ENCODE data around the gene GNG7. TPM values are rescaled to one million over a fixed set of nuclear protein-coding genes. Genes with fewer than 3 reads are reported as not detected.

GNG7 gene
- total RNA-seq, 1 experiment from 2014 or later: 1.1 TPM

DNA sequence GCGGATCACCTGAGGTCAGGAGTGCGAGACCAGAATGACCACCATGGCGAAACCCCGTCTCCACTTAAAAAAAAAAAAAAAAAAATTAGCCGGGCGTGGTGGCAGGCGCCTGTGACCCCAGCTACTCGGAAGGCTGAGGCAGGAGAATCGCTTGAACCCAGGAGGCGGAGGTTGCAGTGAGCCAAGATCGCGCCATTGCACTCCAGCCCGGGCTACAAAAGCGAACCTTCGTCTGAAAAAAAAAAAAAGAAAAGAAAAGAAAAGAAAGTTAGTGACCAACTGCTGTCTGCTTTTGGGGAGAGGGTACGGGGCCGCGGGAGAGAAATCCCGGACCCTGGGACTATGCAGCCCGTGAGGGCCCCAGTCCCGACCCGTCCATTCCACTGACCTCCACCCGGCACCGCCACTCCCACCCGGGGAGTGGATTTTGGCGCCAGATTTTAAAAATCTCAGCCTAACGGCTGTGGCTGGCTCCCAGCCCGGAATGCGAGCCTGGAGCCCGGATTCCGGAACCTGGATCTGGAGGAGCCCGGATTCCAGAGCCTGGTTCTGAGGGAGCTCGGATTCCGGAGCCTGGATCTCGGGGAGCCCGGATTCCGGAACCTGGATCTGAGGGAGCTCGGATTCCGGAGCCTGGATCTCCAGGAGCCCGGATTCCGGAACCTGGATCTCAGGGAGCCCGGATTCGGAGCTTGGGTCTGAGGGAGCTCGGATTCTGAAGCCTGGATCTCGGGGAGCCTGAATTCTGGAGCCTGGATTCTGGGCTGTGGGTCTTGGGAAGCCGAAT, 239.7 kb downstream of the GNG7 start:
- Histone ChIP-seq H2AFZ (ENCODE audit: low read length) (peak overlapping the region; percentile 96), H3K36me3 (ENCODE audit: low read depth, low read length) (no peaks in the 10 kb centered on the region), H3K9ac (ENCODE audit: low read length) (peak overlapping the region; percentile 71), H3K4me3 (ENCODE audit: low read length) (peak overlapping the region; percentile 90; the same call in 1 of the 2 replicates), H3K4me2 (ENCODE audit: low read length) (peak overlapping the region; percentile 91), H3K27ac (ENCODE audit: low read length) (peak overlapping the region; percentile 71), H3K79me2 (ENCODE audit: low read length) (no peaks in the 10 kb centered on the region), H3K4me1 (ENCODE audit: insufficient read depth, low read length) (peaks cover 5% of the 10 kb centered on the region; the same call in 1 of the 2 replicates), H3K9me3 (ENCODE audit: low read length) (no peaks in the 10 kb centered on the region), H3K27me3 (ENCODE audit: low read length) (no peaks in the 10 kb centered on the region), H3K9me2 (replicated peaks; ENCODE audit: low read length) (no peaks in the 10 kb centered on the region), H4K20me1 (ENCODE audit: low read length) (no peaks in the 10 kb centered on the region), H3F3A (ENCODE audit: low read length, unreplicated experiment) (no peaks in the 10 kb centered on the region)
- CTCF ChIA-PET: interaction anchor here (0.5 kb wide), 2 partner anchors 116 to 307 kb away, joined by 4 to 6 read pairs; no protein-coding TSS in a partner anchor
- intact Hi-C loops (cut with micrococcal nuclease): no loop called here
- ATAC-seq: peak; percentile 48
- POLR2A ChIA-PET (ENCODE audit: unreplicated experiment): interaction anchor here (0.7 kb wide), 1 partner anchor 90 kb away, joined by 18 read pairs; no protein-coding TSS in a partner anchor
- peak; percentile 95 for DNase-seq
- BruUV-seq (replicated peaks): no TSS peak
- TF ChIP-seq EZH2phosphoT487 (IDR thresholded peaks at IDR 0.05; ENCODE audit: borderline replicate concordance, low read length) (no peak), EZH2 (IDR thresholded peaks at IDR 0.05; ENCODE audit: low read length, unreplicated experiment) (no peak)
- TF ChIP-seq, protein P1, sequence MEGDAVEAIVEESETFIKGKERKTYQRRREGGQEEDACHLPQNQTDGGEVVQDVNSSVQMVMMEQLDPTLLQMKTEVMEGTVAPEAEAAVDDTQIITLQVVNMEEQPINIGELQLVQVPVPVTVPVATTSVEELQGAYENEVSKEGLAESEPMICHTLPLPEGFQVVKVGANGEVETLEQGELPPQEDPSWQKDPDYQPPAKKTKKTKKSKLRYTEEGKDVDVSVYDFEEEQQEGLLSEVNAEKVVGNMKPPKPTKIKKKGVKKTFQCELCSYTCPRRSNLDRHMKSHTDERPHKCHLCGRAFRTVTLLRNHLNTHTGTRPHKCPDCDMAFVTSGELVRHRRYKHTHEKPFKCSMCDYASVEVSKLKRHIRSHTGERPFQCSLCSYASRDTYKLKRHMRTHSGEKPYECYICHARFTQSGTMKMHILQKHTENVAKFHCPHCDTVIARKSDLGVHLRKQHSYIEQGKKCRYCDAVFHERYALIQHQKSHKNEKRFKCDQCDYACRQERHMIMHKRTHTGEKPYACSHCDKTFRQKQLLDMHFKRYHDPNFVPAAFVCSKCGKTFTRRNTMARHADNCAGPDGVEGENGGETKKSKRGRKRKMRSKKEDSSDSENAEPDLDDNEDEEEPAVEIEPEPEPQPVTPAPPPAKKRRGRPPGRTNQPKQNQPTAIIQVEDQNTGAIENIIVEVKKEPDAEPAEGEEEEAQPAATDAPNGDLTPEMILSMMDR (conservative IDR thresholded peaks at IDR 0.05; ENCODE audit: low read depth, low read length): no peak

DNA sequence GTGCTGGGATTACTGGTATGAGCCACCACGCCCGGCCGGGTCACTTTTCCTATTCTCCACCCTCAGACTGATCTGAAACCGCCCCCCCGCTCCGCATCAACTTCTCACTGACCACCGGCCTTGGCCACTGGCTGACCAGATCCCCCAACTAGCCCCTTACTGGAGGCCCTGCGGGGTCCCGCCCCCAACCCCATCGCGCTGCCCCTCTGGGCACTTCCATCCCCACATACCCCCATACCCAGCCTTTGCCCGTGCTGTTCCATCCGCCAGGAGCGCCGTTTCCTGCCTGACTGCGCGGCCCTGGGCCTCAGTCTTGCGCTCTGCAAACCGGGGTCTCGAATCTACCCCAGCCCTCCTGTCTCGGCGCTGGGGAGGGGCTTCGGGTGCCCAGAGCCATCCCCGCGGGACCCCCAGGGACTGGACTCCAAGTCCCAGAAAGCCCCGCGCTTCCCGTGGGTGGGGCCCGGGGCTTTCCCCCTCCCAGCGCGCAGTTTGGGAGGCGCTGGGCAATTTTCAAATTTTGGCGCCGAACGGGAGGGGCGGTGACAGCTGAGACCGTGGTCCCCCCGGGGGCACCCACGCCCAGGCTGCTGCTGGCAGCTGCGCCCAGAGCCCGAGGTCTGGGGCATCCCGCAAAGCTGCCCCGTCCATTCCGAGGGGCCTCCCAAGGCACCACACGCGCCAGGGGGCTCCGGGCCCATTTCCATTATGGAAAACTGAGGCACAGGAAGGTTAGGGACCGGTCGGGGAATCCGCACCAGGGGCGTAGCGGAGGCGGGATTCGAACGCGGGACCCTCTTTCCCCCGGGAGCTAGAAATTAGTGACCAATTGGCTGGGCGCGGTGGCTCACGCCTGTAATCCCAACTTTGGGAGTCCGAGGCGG, 240.5 kb downstream of the GNG7 start:
- Histone ChIP-seq H3K27ac (ENCODE audit: low read length) (peak overlapping the region; percentile 71), H3K27me3 (ENCODE audit: low read length) (no peaks in the 10 kb centered on the region), H3K9me2 (replicated peaks; ENCODE audit: low read length) (no peaks in the 10 kb centered on the region), H3K36me3 (ENCODE audit: low read depth, low read length) (no peaks in the 10 kb centered on the region), H3K4me1 (ENCODE audit: insufficient read depth, low read length) (peaks cover 5% of the 10 kb centered on the region; the same call in 1 of the 2 replicates), H4K20me1 (ENCODE audit: low read length) (no peaks in the 10 kb centered on the region), H2AFZ (ENCODE audit: low read length) (peak overlapping the region; percentile 96), H3K9ac (ENCODE audit: low read length) (peak overlapping the region; percentile 71), H3K4me3 (ENCODE audit: low read length) (peak overlapping the region; percentile 90), H3K79me2 (ENCODE audit: low read length) (peaks cover 8% of the 10 kb centered on the region), H3K9me3 (ENCODE audit: low read length) (no peaks in the 10 kb centered on the region), H3F3A (ENCODE audit: low read length, unreplicated experiment) (no peaks in the 10 kb centered on the region), H3K4me2 (ENCODE audit: low read length) (peak overlapping the region; percentile 91)
- intact Hi-C loops (cut with micrococcal nuclease): no loop called here
- no TSS peak for BruUV-seq (replicated peaks)
- ChIA-PET CTCF (interaction anchor here (0.6 kb wide), 1 partner anchor 307 kb away, joined by 3 read pairs; no protein-coding TSS in a partner anchor), POLR2A (ENCODE audit: unreplicated experiment) (interaction anchor here (0.6 kb wide), 1 partner anchor 1379 kb away, joined by 3 read pairs; no protein-coding TSS in a partner anchor)
- DNase-seq (peak; percentile 81), ATAC-seq (peak; percentile 61)
- no peak for TF ChIP-seq EZH2phosphoT487 (IDR thresholded peaks at IDR 0.05; ENCODE audit: borderline replicate concordance, low read length)
- TF ChIP-seq, protein P1 (conservative IDR thresholded peaks at IDR 0.05; ENCODE audit: low read depth, low read length): no peak
- no peak for TF ChIP-seq EZH2 (IDR thresholded peaks at IDR 0.05; ENCODE audit: low read length, unreplicated experiment)

Small RNA genes within 50 kb of the gene (microRNA-seq; reads per million reads assigned to microRNA genes)
- gene MIR7850 (ENCODE audit: unreplicated experiment): not detected

Other genes with a start within 250 kb of the GNG7 start
- gene LMNB2, start 245.7 kb downstream of the GNG7 start, total RNA-seq (2014; rRNA removed): 220 and 327 TPM in 2 replicates
- gene GADD45B, start 226.6 kb downstream of the GNG7 start, total RNA-seq (2014; rRNA removed): 137 and 154 TPM in 2 replicates
- 1.7 and 2.0 TPM in 2 replicates for gene DIRAS1, start 18.7 kb upstream of the GNG7 start, total RNA-seq (2014; rRNA removed)
- gene SLC39A3, start 37.3 kb upstream of the GNG7 start, total RNA-seq (2014; rRNA removed): 87.4 and 92.4 TPM in 2 replicates
- gene SGTA, start 80.6 kb upstream of the GNG7 start, total RNA-seq (2014; rRNA removed): 78.6 and 89.6 TPM in 2 replicates
- gene THOP1, start 82.8 kb upstream of the GNG7 start, total RNA-seq (2014; rRNA removed): 221 and 270 TPM in 2 replicates
- 1.6 and 2.3 TPM in 2 replicates for gene ZNF554, start 117.2 kb upstream of the GNG7 start, total RNA-seq (2014; rRNA removed)
- gene ZNF555, start 138.8 kb upstream of the GNG7 start, total RNA-seq (2014; rRNA removed): 0.75 and 0.84 TPM in 2 replicates
- gene ZNF556, start 164.6 kb upstream of the GNG7 start, total RNA-seq (2014; rRNA removed): 0.04 TPM in 1 of 2 replicates, not detected in the other
- 1.6 and 3.3 TPM in 2 replicates for gene ZNF57, start 198.2 kb upstream of the GNG7 start, total RNA-seq (2014; rRNA removed)
- gene ZNF77, start 242.3 kb upstream of the GNG7 start, total RNA-seq (2014; rRNA removed): 2.1 and 5.1 TPM in 2 replicates